Testis (tissue), 3 donors: ENCODE data around the gene LRP2BP. TPM values are rescaled to one million over a fixed set of nuclear protein-coding genes. Genes with fewer than 3 reads are reported as not detected.

Experiments
- DNase-seq: peaks from one replicate; pipeline ENCODE4 v3.0.0-alpha.2; 2019
- H3K27ac ChIP-seq, 2 donors: fragments of 200-600 bp; sonication (generic); one replicate each; pipeline ENCODE4 v1.5.1; 2019
- H3K27me3 ChIP-seq: fragments of 200-600 bp; sonication (generic); one replicate; pipeline ENCODE4 v1.5.1; 2019
- H3K36me3 ChIP-seq: fragments of 200-600 bp; sonication (generic); one replicate; pipeline ENCODE4 v1.5.1; 2017; ENCODE audit warnings: low read depth; ENCODE audit errors: missing control alignments
- H3K4me1 ChIP-seq: fragments of 200-600 bp; sonication (generic); one replicate; pipeline ENCODE4 v1.5.1; 2019
- H3K4me3 ChIP-seq, 2 donors: fragments of 200-600 bp; sonication (generic); one replicate each; pipeline ENCODE4 v1.5.1; 2017 to 2019
- H3K9me3 ChIP-seq: fragments of 200-600 bp; sonication (generic); one replicate; pipeline ENCODE4 v1.5.1; 2017
- CTCF ChIP-seq, 3 experiments: fragments of 450-650 bp in 2 of 3; fragments of 200-600 bp in 1 of 3; sonication (generic) in 1 of 3; IDR thresholded peaks; one replicate each; pipeline ENCODE4 v1.5.1; 2016 to 2019; ENCODE audit warnings: antibody characterized with exemption in 3 of 3, mild to moderate bottlenecking in 2 of 3, moderate library complexity in 1 of 3
- POLR2A ChIP-seq: fragments of 450-650 bp; IDR thresholded peaks from one replicate; pipeline ENCODE4 v1.6.1; 2017; ENCODE audit warnings: antibody characterized with exemption, mild to moderate bottlenecking, moderate library complexity
- WGBS, 2 donors: methylation state at CpG; one replicate each; pipeline ENCODE4 v1.1.5; 2018; 5-methylcytosine and 5-hydroxymethylcytosine counted together
- intact Hi-C: fragments of 100-400 bp; cut with DNase I; formaldehyde crosslinking; loops from one replicate; pipeline ENCODE4 v1.15.1; 2023; ENCODE audit warnings: low total_unique reads
- polyA plus RNA-seq: library from polyadenylated mRNA; stranded (reverse); fragments of 350-450 nt; fragmentation: Illumina TruSeq; extraction: RNeasy Lipid Tissue Mini Kit (QIAGEN cat#74804); gene quantifications from one replicate; pipeline ENCODE4 v1.2.3, GENCODE V29; 2014; ENCODE audit warnings: low read depth, low replicate concordance; ENCODE audit not compliant: insufficient read depth
- total RNA-seq, 2 donors: library from RNA; depleted of rRNA; stranded (reverse); fragments of >200 nt; gene quantifications; one replicate each; pipeline ENCODE4 v1.2.3, GENCODE V29; 2016

Gene LRP2BP
- total and polyA plus RNA-seq, 3 donors from 2014 or later: 7.5 to 49.5 (median 11.9) TPM

GRCh38 chr4:185382754-185383153 lies 13.0 kb downstream of the LRP2BP start:
- no peak overlapping the region for H3K27ac ChIP-seq
- no peaks in the 10 kb centered on the region for H3K9me3 ChIP-seq
- H3K27me3 ChIP-seq: no peaks in the 10 kb centered on the region
- TF ChIP-seq CTCF (IDR thresholded peaks at IDR 0.05) (no peak), POLR2A (no peak)
- no peak overlapping the region for H3K4me3 ChIP-seq
- no peaks in the 10 kb centered on the region for H3K4me1 ChIP-seq
- intact Hi-C loops: no loop called here
- no peak for DNase-seq
- H3K36me3 ChIP-seq: no peaks in the 10 kb centered on the region

- Histone ChIP-seq H3K4me1 (no peaks in the 10 kb centered on the region), H3K4me3 (no peak overlapping the region), H3K9me3 (no peaks in the 10 kb centered on the region), H3K27ac (no peak overlapping the region), H3K36me3 (no peaks in the 10 kb centered on the region), H3K27me3 (no peaks in the 10 kb centered on the region)
- intact Hi-C loops: no loop called here
- no peak for DNase-seq
- TF ChIP-seq POLR2A (no peak), CTCF (IDR thresholded peaks at IDR 0.05) (no peak)
- WGBS, 2 donors: 40 to 50% methylated on average over 4 of the region's 4 CpGs
Observed at GRCh38 chr4:185381288-185382196, 14.2 kb downstream of the LRP2BP start.

- no peaks in the 10 kb centered on the region for H3K4me1 ChIP-seq
- TF ChIP-seq POLR2A (no peak), CTCF (IDR thresholded peaks at IDR 0.05) (no peak)
- DNase-seq: no peak
- no peaks in the 10 kb centered on the region for H3K36me3 ChIP-seq
- no peak overlapping the region for H3K4me3 ChIP-seq
- no peaks in the 10 kb centered on the region for H3K27me3 ChIP-seq
- H3K9me3 ChIP-seq: no peaks in the 10 kb centered on the region
- intact Hi-C loops: no loop called here
- H3K27ac ChIP-seq: no peak overlapping the region
- 76 to 78% methylated on average over 1 of the region's 1 CpG for WGBS, 2 donors
Observed at GRCh38 chr4:185380320-185380719, 15.4 kb downstream of the LRP2BP start.

- no peaks in the 10 kb centered on the region for H3K27me3 ChIP-seq
Observed at GRCh38 chr4:185379326-185380295, 16.1 kb downstream of the LRP2BP start.

More at GRCh38 chr4:185379326-185380295, 16.1 kb downstream of the LRP2BP start:
- WGBS, 2 donors: 74 to 85% methylated on average over 13 of the region's 13 CpGs
- H3K27ac ChIP-seq: no peak overlapping the region
- no peak for DNase-seq
- H3K4me1 ChIP-seq: no peaks in the 10 kb centered on the region
- intact Hi-C loops: no loop called here
- H3K4me3 ChIP-seq: no peak overlapping the region
- H3K36me3 ChIP-seq: no peaks in the 10 kb centered on the region
- no peak for TF ChIP-seq CTCF (IDR thresholded peaks at IDR 0.05)
- no peaks in the 10 kb centered on the region for H3K9me3 ChIP-seq
